Measurements from ENCODE around the gene PIK3R1. TPM values are rescaled to one million over a fixed set of nuclear protein-coding genes. Genes with fewer than 3 reads are reported as not detected.

The PIK3R1 gene
- total RNA-seq, 4 donors from 2014 or later = 132 to 408 (median 221) TPM

DNA sequence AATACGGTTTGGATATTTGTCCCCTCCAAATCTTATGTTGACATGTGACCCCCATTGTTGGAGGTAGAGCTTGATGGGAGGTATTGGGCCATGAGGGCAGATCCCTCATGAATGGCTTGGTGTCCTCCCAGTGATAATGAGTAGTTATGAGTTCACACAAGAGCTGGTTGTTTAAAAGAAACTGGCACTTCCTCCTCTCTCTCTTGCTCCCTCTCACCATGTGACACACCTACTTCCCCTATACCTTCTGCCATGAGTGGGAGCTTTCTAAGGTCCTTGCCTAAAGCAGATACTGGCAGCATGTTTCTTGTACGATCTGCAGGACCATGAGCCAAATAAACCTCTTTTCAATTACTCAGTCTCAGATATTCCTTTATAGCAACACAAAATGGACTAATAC, 132.0 kb downstream of the PIK3R1 start:
- TF ChIP-seq, protein P1, sequence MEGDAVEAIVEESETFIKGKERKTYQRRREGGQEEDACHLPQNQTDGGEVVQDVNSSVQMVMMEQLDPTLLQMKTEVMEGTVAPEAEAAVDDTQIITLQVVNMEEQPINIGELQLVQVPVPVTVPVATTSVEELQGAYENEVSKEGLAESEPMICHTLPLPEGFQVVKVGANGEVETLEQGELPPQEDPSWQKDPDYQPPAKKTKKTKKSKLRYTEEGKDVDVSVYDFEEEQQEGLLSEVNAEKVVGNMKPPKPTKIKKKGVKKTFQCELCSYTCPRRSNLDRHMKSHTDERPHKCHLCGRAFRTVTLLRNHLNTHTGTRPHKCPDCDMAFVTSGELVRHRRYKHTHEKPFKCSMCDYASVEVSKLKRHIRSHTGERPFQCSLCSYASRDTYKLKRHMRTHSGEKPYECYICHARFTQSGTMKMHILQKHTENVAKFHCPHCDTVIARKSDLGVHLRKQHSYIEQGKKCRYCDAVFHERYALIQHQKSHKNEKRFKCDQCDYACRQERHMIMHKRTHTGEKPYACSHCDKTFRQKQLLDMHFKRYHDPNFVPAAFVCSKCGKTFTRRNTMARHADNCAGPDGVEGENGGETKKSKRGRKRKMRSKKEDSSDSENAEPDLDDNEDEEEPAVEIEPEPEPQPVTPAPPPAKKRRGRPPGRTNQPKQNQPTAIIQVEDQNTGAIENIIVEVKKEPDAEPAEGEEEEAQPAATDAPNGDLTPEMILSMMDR (IDR thresholded peaks at IDR 0.05; ENCODE audit: low read depth) = no peak

DNA sequence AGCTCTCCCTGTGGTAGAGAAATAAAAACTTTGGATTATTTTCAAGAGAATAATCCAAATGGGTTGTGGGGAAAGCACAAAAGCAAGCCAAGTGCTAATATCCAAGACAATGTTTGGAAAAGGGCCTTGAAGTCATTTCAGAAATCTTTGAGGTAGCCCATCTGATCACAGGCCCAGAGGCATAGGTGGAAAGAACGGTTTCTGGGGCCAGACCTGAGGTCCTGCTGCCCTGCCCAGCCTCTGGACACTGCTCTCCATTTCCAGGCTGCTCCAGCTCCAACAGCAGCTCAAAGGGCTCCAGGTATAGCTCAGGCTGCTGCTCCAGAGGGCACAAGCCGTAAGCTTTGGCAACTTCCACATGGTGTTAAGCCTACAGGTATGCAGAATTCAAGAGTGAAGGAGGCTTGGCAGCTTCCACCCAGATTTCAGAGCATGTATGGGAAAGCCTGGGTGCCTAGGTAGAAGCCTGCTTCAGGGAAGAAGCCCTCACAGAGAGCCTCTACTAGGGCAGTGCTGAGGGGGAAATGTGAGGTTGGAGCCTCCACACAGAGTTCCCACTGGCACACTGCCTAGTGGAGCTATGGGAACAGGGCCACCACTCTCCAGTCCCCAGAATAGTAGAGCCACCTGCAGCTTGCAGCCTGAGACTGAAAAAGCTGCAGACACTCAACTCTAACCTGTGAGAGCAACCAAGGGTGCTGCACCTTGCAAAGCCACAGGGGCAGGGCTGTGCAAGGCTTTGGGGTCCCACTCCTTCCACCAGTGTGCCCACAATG, 133.1 kb downstream of the PIK3R1 start:
- TF ChIP-seq, protein P1 (IDR thresholded peaks at IDR 0.05; ENCODE audit: low read depth) = no peak

- TF ChIP-seq, protein P1 (IDR thresholded peaks at IDR 0.05; ENCODE audit: low read depth) = no peak
These were observed 134.6 kb downstream of the PIK3R1 start for GRCh38 chr5:68350176-68350575.

All from subcutaneous adipose tissue (tissue), 4 donors.